Activated CD4-positive, alpha-beta T cell treated with anti-CD3 and anti-CD28 coated beads, Interleukin-2, amount 10 ng/mL, durations not matched to agents 7 days and 5 days (primary cell): ENCODE results near the gene STS. TPM values are rescaled to one million over a fixed set of nuclear protein-coding genes. Genes with fewer than 3 reads are reported as not detected.

Experiments
- CTCF ChIA-PET: fragments of 350-600 bp; sonication (Branson Sonifier 250); formaldehyde crosslinking; loops from one replicate; lab custom pipeline; 2021; ENCODE audit warnings: antibody characterized with exemption; lab: Charles Lee
- POLR2A ChIA-PET: fragments of 350-600 bp; sonication (Branson Sonifier 250); formaldehyde crosslinking; loops from one replicate; lab custom pipeline; 2021; ENCODE audit warnings: antibody characterized with exemption; lab: Charles Lee
- DNase-seq: peaks from one replicate; pipeline ENCODE4 v3.0.0-alpha.2; 2020
- H3K27ac Mint-ChIP-seq: one replicate; pipeline ENCODE4 v1.8.0; 2021; ENCODE audit warnings: mild to moderate bottlenecking, moderate library complexity, mixed read lengths
- H3K27me3 Mint-ChIP-seq: one replicate; pipeline ENCODE4 v1.8.0; 2021; ENCODE audit warnings: mixed read lengths
- H3K36me3 Mint-ChIP-seq: one replicate; pipeline ENCODE4 v1.8.0; 2021; ENCODE audit warnings: low read depth, mixed read lengths
- H3K4me1 Mint-ChIP-seq: one replicate; pipeline ENCODE4 v1.8.0; 2021; ENCODE audit warnings: mixed read lengths
- H3K4me3 Mint-ChIP-seq: one replicate; pipeline ENCODE4 v1.8.0; 2021; ENCODE audit warnings: mild to moderate bottlenecking, moderate library complexity, mixed read lengths
- H3K9me3 Mint-ChIP-seq: one replicate; pipeline ENCODE4 v1.8.0; 2021; ENCODE audit warnings: mixed read lengths
- total RNA-seq, 2 experiments: library from RNA; stranded (reverse); gene quantifications; one replicate each; pipeline ENCODE4 v1.2.3, GENCODE V29; 2021

Gene STS
- total RNA-seq, 2 experiments from 2014 or later, result 1.5 to 1.9 TPM

DNA sequence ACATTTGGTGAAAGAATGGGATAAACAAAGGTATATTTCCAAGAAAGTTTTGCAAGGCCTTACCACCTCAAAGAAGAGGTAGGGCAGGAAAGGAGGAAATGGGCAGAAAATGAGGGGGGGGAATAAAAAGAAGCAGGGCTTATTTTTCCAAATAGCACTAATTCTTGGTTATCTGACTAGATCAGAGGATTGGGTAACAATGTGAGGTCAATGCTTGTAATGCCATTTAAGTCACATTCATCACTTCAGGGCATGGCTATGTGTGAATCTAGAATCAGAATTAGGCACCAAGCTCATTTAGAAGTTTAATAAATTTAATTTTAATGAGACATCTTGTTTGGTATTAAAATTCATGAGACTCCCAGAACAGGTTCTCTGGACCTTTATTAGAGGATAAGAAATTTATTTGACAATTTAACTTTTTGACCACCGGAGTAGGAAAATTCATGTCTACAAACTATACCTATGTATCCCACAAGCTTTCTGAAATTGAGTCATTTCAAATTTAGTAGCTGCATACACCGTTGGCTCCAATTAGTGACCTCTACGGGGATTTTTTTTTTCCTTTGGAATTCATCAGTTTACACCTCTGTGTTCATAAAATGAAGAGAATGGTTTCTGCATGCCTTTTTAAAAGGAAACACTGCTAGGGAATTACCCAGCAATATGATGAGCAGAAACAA, 1.4 kb upstream of the STS start:
- ChIA-PET CTCF (interaction anchor here (0.6 to 0.8 kb wide), 2 partner anchors 79 to 1001 kb away, joined by 3 read pairs; no protein-coding TSS in a partner anchor), POLR2A (no interaction called here)
- peaks cover 2% of the 10 kb centered on the region for H3K36me3 Mint-ChIP-seq
- H3K4me1 Mint-ChIP-seq, result peaks cover 16% of the 10 kb centered on the region
- H3K9me3 Mint-ChIP-seq, result no peaks in the 10 kb centered on the region
- H3K4me3 Mint-ChIP-seq, result no peak overlapping the region
- no peaks in the 10 kb centered on the region for H3K27me3 Mint-ChIP-seq
- no peak for DNase-seq
- no peak overlapping the region for H3K27ac Mint-ChIP-seq

DNA sequence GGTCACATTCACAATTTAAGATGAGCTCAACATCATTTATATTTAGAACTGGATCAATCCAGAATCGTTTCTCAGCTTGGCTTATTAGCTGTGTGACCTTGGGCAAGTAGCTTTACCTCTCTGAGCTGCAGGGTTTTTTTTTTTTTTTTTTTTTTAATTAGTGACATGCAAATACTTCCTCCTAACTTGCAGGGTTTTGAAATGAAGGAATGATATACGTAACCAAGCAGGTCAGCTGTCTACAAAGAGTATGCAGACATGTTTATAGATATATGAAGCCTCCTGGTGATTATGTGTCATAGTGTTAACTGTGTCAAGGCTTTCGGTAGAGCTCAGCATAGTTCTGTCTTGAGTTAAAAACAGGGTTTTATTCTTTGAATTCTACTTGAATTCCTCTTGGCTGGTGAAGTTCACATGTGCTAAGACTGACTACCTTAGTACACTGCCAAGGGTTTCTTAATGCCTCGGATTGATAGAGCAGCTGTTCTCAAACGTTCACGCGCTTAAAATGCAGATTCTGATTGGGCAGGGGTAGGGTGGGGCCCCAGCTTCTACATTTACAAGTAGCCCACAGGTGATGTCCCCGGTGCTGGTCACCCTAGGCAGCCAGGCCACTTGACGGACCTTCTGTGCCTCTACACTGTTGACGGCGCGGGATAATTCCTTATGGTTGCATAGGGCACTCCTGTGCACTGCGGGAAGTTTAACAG, 654 bp upstream of the STS start:
- Mint-ChIP-seq H3K27ac (peak overlapping the region; percentile 86), H3K36me3 (peaks cover 2% of the 10 kb centered on the region), H3K27me3 (no peaks in the 10 kb centered on the region), H3K4me1 (peaks cover 16% of the 10 kb centered on the region), H3K9me3 (no peaks in the 10 kb centered on the region), H3K4me3 (peak overlapping the region; percentile 77)
- ChIA-PET CTCF (interaction anchor here (0.6 to 0.8 kb wide), 2 partner anchors 80 to 1001 kb away, joined by 3 read pairs; no protein-coding TSS in a partner anchor), POLR2A (no interaction called here)
- peak; percentile 6 for DNase-seq

GRCh38 chrX:7147978-7148854, 704 bp downstream of the STS start, which contains the start of gene PUDP:
Gene PUDP, minus strand, starts transcription at chrX:7148153. Its CDS starts 40 bp downstream, at chrX:7148113.
- Mint-ChIP-seq H3K27ac (peak within 1 kb of the TSS; percentile 90), H3K9me3 (no peaks in the 10 kb centered on the region), H3K4me3 (peak within 1 kb of the TSS; percentile 78), H3K4me1 (peaks cover 16% of the 10 kb centered on the region), H3K27me3 (no peaks in the 10 kb centered on the region), H3K36me3 (peaks cover 2% of the 10 kb centered on the region)
- CTCF ChIA-PET, result interaction anchor here (1.0 kb wide), 1 partner anchor 9 kb away, joined by 3 read pairs; no protein-coding TSS in a partner anchor
- peak; percentile 81 for DNase-seq
- POLR2A ChIA-PET, result no interaction called here

DNA sequence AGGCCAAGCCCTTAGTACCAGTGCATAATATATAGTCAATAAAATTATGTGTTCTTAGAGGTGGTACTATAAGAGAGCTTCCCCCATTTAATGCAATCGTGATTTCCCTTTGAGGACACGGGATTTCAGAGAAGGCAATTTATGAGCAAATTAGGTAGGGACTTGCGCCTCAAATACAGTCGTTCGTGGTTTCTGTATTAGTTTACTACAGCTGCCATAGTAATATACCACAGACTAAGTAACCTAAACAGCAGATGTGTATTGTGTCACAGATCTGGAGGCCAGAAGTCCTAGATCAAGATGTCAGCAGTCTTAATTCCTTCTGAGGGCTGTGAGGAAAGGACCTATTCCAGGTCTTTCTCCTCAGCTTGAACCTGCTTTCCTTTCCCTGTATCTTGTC, 1.9 kb downstream of the STS start:
- CTCF ChIA-PET, result no interaction called here

GRCh38 chrX:7153231-7153630, 5.7 kb downstream of the STS start:
- H3K4me1 Mint-ChIP-seq, result peaks cover 1% of the 10 kb centered on the region
- CTCF ChIA-PET, result no interaction called here
- H3K27me3 Mint-ChIP-seq, result no peaks in the 10 kb centered on the region
- POLR2A ChIA-PET, result no interaction called here
- DNase-seq, result no peak
- H3K9me3 Mint-ChIP-seq, result no peaks in the 10 kb centered on the region
- no peak overlapping the region for H3K4me3 Mint-ChIP-seq
- H3K36me3 Mint-ChIP-seq, result no peaks in the 10 kb centered on the region
- H3K27ac Mint-ChIP-seq, result no peak overlapping the region

More for the DNA sequence above, 1.9 kb downstream of the STS start:
- Mint-ChIP-seq H3K27ac (no peak overlapping the region), H3K9me3 (no peaks in the 10 kb centered on the region), H3K36me3 (peaks cover 2% of the 10 kb centered on the region), H3K27me3 (no peaks in the 10 kb centered on the region), H3K4me1 (peaks cover 16% of the 10 kb centered on the region), H3K4me3 (no peak overlapping the region)
- no peak for DNase-seq
- POLR2A ChIA-PET, result no interaction called here

DNA sequence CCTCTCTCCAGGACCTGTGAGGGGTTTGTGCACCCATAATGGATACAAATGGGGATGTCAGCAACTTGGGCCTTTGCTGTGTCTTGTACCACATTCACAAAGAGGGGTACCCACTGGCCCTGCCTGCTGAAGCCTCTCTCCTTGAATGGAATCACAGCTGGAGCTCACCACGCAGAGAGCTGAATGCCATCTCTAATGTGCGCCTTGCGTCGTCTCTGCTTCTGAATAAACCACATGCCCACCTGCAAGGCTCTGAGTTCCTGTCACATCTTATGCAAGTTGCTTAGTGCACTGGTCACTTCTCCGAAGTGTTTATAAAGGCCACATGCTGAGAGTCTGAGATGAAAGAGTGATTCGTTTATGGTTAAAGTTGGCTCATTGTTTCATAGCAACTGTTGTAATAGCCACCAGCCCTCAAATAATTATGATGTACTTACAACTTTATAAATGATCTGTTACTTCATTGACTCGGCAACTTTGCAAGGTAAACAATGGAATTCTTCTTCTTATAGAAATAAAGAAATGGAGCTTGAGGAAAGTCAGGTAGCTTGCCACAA, 6.6 kb downstream of the STS start:
- no peak for DNase-seq
- H3K4me3 Mint-ChIP-seq, result no peak overlapping the region
- no peaks in the 10 kb centered on the region for H3K27me3 Mint-ChIP-seq
- H3K27ac Mint-ChIP-seq, result no peak overlapping the region
- no peaks in the 10 kb centered on the region for H3K9me3 Mint-ChIP-seq
- no peaks in the 10 kb centered on the region for H3K36me3 Mint-ChIP-seq
- ChIA-PET POLR2A (no interaction called here), CTCF (no interaction called here)
- peaks cover 1% of the 10 kb centered on the region for H3K4me1 Mint-ChIP-seq

- H3K36me3 Mint-ChIP-seq, result no peaks in the 10 kb centered on the region
- no peak for DNase-seq
- CTCF ChIA-PET, result no interaction called here
- no peaks in the 10 kb centered on the region for H3K27me3 Mint-ChIP-seq
- no peaks in the 10 kb centered on the region for H3K9me3 Mint-ChIP-seq
- no peak overlapping the region for H3K27ac Mint-ChIP-seq
- no peaks in the 10 kb centered on the region for H3K4me1 Mint-ChIP-seq
- POLR2A ChIA-PET, result no interaction called here
- H3K4me3 Mint-ChIP-seq, result no peak overlapping the region
Observed at GRCh38 chrX:7155163-7155562, 7.7 kb downstream of the STS start.

DNA sequence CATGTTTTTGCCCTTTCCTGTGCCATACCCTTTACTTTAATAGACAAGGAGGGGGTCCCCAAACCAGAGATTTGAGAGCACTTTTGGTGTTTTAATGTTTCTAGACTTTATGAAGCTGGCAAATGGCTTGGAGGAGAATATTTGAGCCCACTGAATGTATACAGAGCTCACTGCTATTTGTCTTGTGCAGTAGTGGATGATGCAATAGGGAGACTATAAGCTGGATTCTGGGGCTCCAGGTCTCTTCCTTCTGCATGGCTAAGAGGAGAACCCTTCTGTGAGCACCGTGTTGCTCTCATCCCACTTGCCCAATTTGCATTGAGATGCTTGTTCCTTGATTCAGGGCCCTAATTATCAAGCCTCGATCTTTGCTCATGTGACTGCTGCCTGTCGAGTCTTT, 9.4 kb downstream of the STS start:
- H3K27ac Mint-ChIP-seq, result no peak overlapping the region
- H3K36me3 Mint-ChIP-seq, result no peaks in the 10 kb centered on the region
- no peaks in the 10 kb centered on the region for H3K27me3 Mint-ChIP-seq
- CTCF ChIA-PET, result interaction anchor here (0.6 to 1.7 kb wide), 2 partner anchors 9 to 85 kb away, joined by 3 read pairs; partner anchors contain the start of gene PUDP
- H3K9me3 Mint-ChIP-seq, result no peaks in the 10 kb centered on the region
- no peak for DNase-seq
- no peaks in the 10 kb centered on the region for H3K4me1 Mint-ChIP-seq
- POLR2A ChIA-PET, result no interaction called here
- no peak overlapping the region for H3K4me3 Mint-ChIP-seq

GRCh38 chrX:7158468-7158990, 11.0 kb downstream of the STS start:
- ChIA-PET POLR2A (no interaction called here), CTCF (no interaction called here)
- Mint-ChIP-seq H3K27ac (no peak overlapping the region), H3K4me1 (no peaks in the 10 kb centered on the region), H3K9me3 (no peaks in the 10 kb centered on the region), H3K4me3 (no peak overlapping the region), H3K36me3 (no peaks in the 10 kb centered on the region), H3K27me3 (no peaks in the 10 kb centered on the region)
- DNase-seq, result no peak

GRCh38 chrX:7159149-7159861, 11.8 kb downstream of the STS start:
- H3K9me3 Mint-ChIP-seq, result no peaks in the 10 kb centered on the region
- ChIA-PET POLR2A (no interaction called here), CTCF (no interaction called here)
- no peak for DNase-seq
- no peak overlapping the region for H3K27ac Mint-ChIP-seq
- no peaks in the 10 kb centered on the region for H3K4me1 Mint-ChIP-seq
- H3K4me3 Mint-ChIP-seq, result no peak overlapping the region
- no peaks in the 10 kb centered on the region for H3K27me3 Mint-ChIP-seq
- H3K36me3 Mint-ChIP-seq, result no peaks in the 10 kb centered on the region

DNA sequence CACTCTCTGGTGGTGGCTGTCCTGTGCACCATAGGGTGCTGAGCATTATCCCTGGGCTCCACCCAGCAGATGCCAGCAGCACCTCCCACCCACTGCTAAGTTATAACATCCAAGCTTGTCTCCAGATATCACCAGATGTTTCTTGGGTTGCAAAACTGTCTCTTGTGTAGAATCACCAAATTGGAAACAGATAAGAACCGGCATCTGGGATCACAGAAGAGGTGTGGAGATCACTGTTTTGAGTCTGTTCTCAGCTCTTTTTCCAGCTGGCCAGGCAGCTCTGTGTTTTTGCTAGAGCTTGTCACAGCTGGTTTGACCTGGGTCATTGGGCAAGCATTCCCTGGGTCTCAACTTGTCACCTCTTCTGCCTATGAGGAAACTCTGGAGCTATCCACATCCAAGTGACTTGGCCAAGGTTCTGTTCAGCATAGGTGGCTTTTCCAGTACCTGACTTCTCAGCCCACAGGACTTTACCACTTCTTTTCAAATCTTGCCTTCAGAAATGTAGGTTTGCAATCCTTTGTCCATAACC, 15.7 kb downstream of the STS start:
- Mint-ChIP-seq H3K4me1 (no peaks in the 10 kb centered on the region), H3K9me3 (no peaks in the 10 kb centered on the region), H3K4me3 (no peak overlapping the region), H3K27me3 (no peaks in the 10 kb centered on the region), H3K36me3 (no peaks in the 10 kb centered on the region), H3K27ac (no peak overlapping the region)
- CTCF ChIA-PET, result interaction anchor here (1.1 kb wide), 1 partner anchor 72 kb away, joined by 3 read pairs; no protein-coding TSS in a partner anchor
- POLR2A ChIA-PET, result no interaction called here
- no peak for DNase-seq
